Neural crest cell (in vitro differentiated cells): Measurements from ENCODE around the gene NTN1. TPM values are rescaled to one million over a fixed set of nuclear protein-coding genes. Genes with fewer than 3 reads are reported as not detected.

ENCODE experiments used
- DNase-seq: peaks from one replicate; pipeline ENCODE4 v3.0.0; 2021; ENCODE audit warnings: low read depth, mixed read lengths, low spot score
- H3K27ac Mint-ChIP-seq: one replicate; pipeline ENCODE4 v1.8.0; 2021; ENCODE audit warnings: mild to moderate bottlenecking, mixed read lengths; ENCODE audit not compliant: unreplicated experiment
- H3K27me3 Mint-ChIP-seq: 2 replicates; pipeline ENCODE4 v1.8.0; 2021; ENCODE audit warnings: low read depth, mild to moderate bottlenecking, mixed read lengths
- H3K36me3 Mint-ChIP-seq: 2 replicates; pipeline ENCODE4 v1.8.0; 2021; ENCODE audit warnings: low read depth, mild to moderate bottlenecking, mixed read lengths
- H3K4me1 Mint-ChIP-seq: 2 replicates; pipeline ENCODE4 v1.8.0; 2021; ENCODE audit warnings: mixed read lengths
- H3K4me3 Mint-ChIP-seq: one replicate; pipeline ENCODE4 v1.8.0; 2021; ENCODE audit warnings: mild to moderate bottlenecking, mixed read lengths
- H3K9me3 Mint-ChIP-seq: 2 replicates; pipeline ENCODE4 v1.8.0; 2021; ENCODE audit warnings: mixed read lengths
- total RNA-seq: library from RNA; stranded (reverse); gene quantifications from 2 replicates; pipeline ENCODE4 v1.2.1, GENCODE V29; 2021
- TF ChIP-seq, protein P1 (sequence below): fragments of 200-600 bp; sonication (generic); conservative IDR thresholded peaks from 2 replicates; pipeline ENCODE4 v1.5.0; 2021; ENCODE audit warnings: antibody characterized with exemption, mild to moderate bottlenecking

Gene NTN1
- total RNA-seq, 1 donor from 2014 or later = 10.1 TPM

DNA sequence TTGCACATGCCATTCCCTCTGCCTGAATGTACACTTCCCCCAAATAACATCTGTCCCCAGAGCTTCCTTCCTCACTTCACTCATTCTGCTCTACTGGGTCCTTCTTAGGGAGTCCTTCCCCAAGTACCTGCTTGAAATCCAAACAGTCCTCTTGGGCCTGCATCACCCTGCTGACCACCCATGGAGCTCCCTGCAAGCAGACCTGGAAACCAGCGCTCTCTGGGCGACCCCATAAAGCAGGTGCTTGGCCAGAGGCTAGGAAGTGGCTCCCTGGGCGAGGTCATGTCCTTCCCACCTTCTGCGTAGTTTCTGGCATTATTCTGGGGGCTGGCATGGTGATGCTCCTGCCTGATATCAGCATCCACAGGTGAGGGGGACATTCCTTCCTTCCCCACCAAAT lies 12.2 kb upstream of the NTN1 start:
- no peak overlapping the region for H3K27ac Mint-ChIP-seq
- peaks cover 4% of the 10 kb centered on the region for H3K4me1 Mint-ChIP-seq
- no peak overlapping the region for H3K4me3 Mint-ChIP-seq
- peaks cover 86% of the 10 kb centered on the region for H3K27me3 Mint-ChIP-seq
- DNase-seq = no peak
- no peaks in the 10 kb centered on the region for H3K9me3 Mint-ChIP-seq
- no peaks in the 10 kb centered on the region for H3K36me3 Mint-ChIP-seq
- TF ChIP-seq, protein P1, sequence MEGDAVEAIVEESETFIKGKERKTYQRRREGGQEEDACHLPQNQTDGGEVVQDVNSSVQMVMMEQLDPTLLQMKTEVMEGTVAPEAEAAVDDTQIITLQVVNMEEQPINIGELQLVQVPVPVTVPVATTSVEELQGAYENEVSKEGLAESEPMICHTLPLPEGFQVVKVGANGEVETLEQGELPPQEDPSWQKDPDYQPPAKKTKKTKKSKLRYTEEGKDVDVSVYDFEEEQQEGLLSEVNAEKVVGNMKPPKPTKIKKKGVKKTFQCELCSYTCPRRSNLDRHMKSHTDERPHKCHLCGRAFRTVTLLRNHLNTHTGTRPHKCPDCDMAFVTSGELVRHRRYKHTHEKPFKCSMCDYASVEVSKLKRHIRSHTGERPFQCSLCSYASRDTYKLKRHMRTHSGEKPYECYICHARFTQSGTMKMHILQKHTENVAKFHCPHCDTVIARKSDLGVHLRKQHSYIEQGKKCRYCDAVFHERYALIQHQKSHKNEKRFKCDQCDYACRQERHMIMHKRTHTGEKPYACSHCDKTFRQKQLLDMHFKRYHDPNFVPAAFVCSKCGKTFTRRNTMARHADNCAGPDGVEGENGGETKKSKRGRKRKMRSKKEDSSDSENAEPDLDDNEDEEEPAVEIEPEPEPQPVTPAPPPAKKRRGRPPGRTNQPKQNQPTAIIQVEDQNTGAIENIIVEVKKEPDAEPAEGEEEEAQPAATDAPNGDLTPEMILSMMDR = no peak

DNA sequence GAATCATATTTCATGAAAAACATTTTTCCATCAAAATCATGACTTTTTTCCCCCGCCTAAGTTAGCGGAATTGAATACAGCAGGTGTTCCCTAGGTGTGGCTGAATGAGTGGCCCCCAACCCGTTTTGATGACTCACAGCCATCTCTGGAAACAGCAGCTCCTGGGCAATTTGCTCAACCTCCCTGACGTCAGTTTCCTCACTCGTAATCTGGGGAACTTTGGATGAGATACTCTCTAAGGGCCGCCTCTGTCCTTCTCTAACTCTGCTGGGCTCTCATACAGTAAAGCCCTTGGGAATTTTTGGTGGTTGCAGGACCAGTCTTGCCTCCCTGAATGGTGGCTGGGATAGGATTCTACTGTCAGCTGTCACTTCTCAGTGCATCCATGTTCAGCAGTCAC lies 11.6 kb upstream of the NTN1 start:
- TF ChIP-seq, protein P1 = no peak
- Mint-ChIP-seq H3K27ac (peak overlapping the region; percentile 70), H3K9me3 (no peaks in the 10 kb centered on the region), H3K27me3 (peaks cover 85% of the 10 kb centered on the region), H3K4me3 (no peak overlapping the region), H3K4me1 (peaks cover 4% of the 10 kb centered on the region), H3K36me3 (no peaks in the 10 kb centered on the region)
- DNase-seq = no peak

DNA sequence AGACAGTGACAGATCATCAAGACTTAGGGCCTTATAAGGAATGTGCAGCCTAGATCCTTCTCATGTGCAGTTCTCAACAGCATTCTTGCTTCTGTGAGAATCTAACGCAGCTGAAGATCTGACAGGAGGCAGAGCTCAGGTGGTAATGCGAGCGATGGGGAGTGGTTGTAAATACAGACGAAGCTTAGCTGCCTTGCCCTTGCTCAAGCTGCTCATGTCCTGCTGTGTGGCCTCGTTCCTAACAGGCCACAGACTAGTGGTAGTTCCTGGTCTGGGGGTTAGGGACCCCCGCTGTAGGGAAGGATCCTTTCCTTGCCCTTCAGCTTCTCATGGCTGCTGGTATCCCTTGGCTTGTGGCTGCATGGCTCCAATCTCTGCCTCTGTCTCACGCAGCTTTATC lies 10.3 kb upstream of the NTN1 start:
- H3K4me3 Mint-ChIP-seq = no peak overlapping the region
- no peak for DNase-seq
- H3K27ac Mint-ChIP-seq = no peak overlapping the region
- peaks cover 76% of the 10 kb centered on the region for H3K27me3 Mint-ChIP-seq
- H3K36me3 Mint-ChIP-seq = no peaks in the 10 kb centered on the region
- H3K4me1 Mint-ChIP-seq = peaks cover 4% of the 10 kb centered on the region
- no peaks in the 10 kb centered on the region for H3K9me3 Mint-ChIP-seq
- TF ChIP-seq, protein P1 = no peak

DNA sequence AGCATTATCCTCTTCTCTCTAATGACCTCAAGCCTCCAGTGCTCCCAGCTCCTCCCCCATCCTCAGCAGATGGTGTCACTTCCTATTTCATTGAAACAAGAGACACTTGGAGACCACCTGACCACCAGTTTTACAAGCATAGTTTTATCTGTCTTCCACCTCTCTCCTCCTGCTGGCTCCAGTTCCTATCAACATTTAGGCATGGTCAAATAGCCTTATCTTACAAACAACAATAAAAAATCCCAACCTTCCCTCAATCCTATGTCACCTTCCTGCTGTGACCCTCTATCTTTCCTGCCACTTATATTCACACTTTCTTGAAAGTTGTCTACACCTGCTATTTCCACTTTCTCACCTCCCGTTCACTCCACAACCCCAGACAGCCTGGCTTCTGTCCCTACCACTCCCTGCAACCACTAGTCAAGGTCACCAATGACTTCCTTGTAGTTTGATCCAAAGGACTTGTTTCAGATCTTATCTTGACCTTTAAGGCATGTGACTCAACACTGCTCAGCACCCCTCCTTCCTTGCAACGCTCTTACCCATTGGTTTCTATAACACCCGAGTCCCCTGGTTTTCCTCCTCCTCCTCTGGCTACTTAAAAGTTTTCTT lies 4.3 kb upstream of the NTN1 start:
- TF ChIP-seq, protein P1 = no peak
- Mint-ChIP-seq H3K4me3 (no peak overlapping the region), H3K27me3 (peaks cover 48% of the 10 kb centered on the region), H3K36me3 (no peaks in the 10 kb centered on the region), H3K4me1 (no peaks in the 10 kb centered on the region), H3K9me3 (no peaks in the 10 kb centered on the region), H3K27ac (no peak overlapping the region)
- DNase-seq = no peak

DNA sequence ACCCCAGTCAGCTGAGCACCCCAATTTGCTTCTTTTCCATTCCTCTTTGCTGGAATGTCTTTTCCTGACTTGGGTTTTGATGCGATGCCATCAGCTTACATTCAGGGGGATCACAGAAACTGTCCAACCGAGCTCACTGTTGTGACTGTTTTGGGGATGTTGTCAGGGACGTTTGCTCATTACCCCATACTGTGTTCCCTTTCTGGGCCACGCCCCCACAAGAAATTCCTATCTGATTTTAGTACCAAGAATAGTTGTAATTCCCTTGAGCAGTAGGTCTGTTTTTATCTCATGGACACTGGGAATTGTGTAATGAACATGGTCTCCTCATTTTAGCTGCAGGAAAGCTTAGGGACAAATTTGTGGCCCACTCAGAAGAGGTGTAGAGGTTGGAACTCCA lies 2.6 kb upstream of the NTN1 start:
- DNase-seq = no peak
- TF ChIP-seq, protein P1 = no peak
- Mint-ChIP-seq H3K4me3 (peak overlapping the region; percentile 14), H3K27me3 (peaks cover 51% of the 10 kb centered on the region), H3K4me1 (peaks cover 6% of the 10 kb centered on the region), H3K9me3 (no peaks in the 10 kb centered on the region), H3K27ac (no peak overlapping the region), H3K36me3 (no peaks in the 10 kb centered on the region)
